WERI-Rb-1 (cell line): ENCODE measurements around the gene PTS.

Source experiments
- DNase-seq: peaks from one replicate; pipeline ENCODE4 v3.0.0-alpha.2; 2020
- H3K27ac ChIP-seq: fragments of 250-450 bp; sonication (Bioruptor Pico); 2 replicates; pipeline ENCODE4 v1.5.1; 2020; ENCODE audit warnings: mild to moderate bottlenecking, moderate library complexity
- H3K27me3 ChIP-seq: fragments of 250-450 bp; sonication (Bioruptor Pico); 2 replicates; pipeline ENCODE4 v1.5.1; 2021; ENCODE audit warnings: mild to moderate bottlenecking, low read depth, moderate library complexity; ENCODE audit not compliant: insufficient read depth, severe bottlenecking
- H3K36me3 ChIP-seq: fragments of 250-450 bp; sonication (Bioruptor Pico); 2 replicates; pipeline ENCODE4 v1.5.1; 2020; ENCODE audit warnings: mild to moderate bottlenecking, moderate library complexity
- H3K4me3 ChIP-seq: 2 replicates; pipeline ENCODE4 v1.5.1; 2011; ENCODE audit warnings: low read depth, mild to moderate bottlenecking, control low read depth, low read length
- H3K9me3 ChIP-seq: fragments of 250-450 bp; sonication (Bioruptor Pico); 2 replicates; pipeline ENCODE4 v1.5.1; 2021; ENCODE audit warnings: mild to moderate bottlenecking, moderate library complexity; ENCODE audit not compliant: severe bottlenecking
- CTCF ChIP-seq: IDR thresholded peaks from 2 replicates; pipeline ENCODE4 v1.5.1; 2011; ENCODE audit warnings: low read depth, mild to moderate bottlenecking, control low read depth, inconsistent platforms, low read length

The PTS gene

DNA sequence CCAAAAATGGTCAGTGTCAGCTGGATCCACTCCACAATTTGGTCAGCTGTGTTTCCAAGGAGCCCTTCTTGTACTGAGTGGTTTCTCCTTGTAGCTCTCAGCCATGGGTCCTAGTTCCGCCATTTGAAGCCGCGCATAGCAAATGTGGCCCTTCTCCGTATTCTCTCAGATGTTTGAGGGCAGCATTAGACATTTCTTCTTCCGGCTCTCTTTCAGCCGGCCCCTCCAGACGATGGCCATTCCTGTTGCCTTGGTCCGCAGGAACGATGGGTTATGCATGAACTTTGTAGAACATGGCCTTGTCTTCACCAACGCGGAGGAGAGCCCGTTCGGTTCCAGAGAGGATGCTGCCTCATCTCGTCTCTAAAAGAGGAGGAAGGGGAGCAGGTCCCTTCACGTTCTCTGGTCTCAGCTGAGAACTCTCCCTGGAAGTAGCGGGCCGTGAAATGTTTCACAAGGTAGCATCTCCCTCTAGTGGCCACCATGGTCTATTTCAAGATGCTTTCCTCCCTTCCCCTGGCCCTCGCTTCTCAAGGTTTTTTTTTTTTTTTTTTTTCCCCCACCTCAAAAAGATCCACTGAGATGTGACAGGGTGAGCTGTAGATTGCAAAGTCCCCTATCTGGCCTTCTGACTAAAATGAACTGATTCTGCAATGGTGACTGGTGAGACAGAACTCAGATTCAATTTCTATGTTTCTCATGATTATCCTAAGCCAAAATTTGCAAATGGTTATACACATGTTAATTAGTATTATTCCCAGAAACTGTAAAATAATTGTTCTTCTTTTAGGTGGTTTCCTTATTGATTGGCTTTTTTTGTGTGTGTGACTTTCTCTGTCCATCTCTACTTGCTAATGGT lies 54.3 kb downstream of the PTS start:
- Histone ChIP-seq H3K27ac (no peak overlapping the region), H3K27me3 (no peaks in the 10 kb centered on the region)
- TF ChIP-seq CTCF = peak; percentile 69

DNA sequence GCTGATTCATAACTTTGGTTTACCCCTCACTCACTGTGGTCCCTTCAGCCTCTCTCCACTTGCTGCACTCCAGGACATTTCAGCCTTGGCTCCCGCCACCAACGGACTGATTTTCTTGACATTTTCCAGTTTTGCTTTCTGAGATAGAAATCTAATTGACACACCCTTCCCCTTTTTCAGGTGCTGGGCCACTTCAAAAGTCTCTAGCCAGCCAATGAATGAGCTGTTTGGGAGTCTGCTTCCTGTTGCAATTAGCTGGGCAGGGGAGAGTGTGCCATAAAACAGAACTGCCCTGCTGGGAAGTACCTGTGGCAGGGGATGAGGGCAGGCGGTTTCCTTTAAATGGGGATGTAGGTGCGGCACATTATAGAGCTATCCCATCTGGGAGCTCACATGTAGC lies 55.5 kb downstream of the PTS start:
- no peaks in the 10 kb centered on the region for H3K27me3 ChIP-seq
- H3K9me3 ChIP-seq = no peaks in the 10 kb centered on the region
- no peak overlapping the region for H3K4me3 ChIP-seq
- no peak for DNase-seq
- no peak for TF ChIP-seq CTCF
- H3K36me3 ChIP-seq = no peaks in the 10 kb centered on the region
- no peak overlapping the region for H3K27ac ChIP-seq

More for the DNA sequence above, 54.3 kb downstream of the PTS start:
- peak overlapping the region; percentile 48 for H3K4me3 ChIP-seq
- no peaks in the 10 kb centered on the region for H3K36me3 ChIP-seq
- DNase-seq = peak; percentile 75
- H3K9me3 ChIP-seq = no peaks in the 10 kb centered on the region
